Measurements from ENCODE around the gene PTGR2.

PTGR2 gene

DNA sequence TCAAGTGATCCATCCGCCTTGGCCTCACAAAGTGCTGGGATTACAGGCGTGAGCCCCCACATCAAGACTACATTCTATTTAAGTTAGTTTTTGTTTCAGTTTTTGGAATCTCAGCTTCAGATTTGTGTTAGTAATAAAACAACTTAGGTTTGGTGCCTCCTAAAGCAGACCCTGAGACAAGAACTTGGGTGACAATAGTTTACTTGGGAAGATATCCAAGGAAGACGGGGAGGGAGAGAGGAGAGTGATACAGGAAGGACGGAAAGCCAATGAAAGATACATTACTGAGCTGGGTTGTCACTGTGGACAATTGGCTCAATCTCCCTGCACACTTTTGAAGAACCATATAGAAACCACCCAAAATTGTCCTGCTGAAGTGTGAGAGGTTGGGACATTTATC, 22.6 kb upstream of the PTGR2 start:
- TF ChIP-seq TAF1 (IDR thresholded peaks at IDR 0.05; ENCODE audit: borderline replicate concordance, insufficient read depth, low read length) (no peak), FOXP2 (optimal IDR thresholded peaks at IDR 0.05; ENCODE audit: borderline replicate concordance, extremely low read depth, extremely low read length, insufficient read depth) (no peak), SIN3A (IDR thresholded peaks at IDR 0.05; ENCODE audit: borderline replicate concordance, insufficient read depth, low read length) (no peak), POLR2AphosphoS5 (IDR thresholded peaks at IDR 0.05; ENCODE audit: low read depth, low read length) (no peak)
- TF ChIP-seq, protein P1, sequence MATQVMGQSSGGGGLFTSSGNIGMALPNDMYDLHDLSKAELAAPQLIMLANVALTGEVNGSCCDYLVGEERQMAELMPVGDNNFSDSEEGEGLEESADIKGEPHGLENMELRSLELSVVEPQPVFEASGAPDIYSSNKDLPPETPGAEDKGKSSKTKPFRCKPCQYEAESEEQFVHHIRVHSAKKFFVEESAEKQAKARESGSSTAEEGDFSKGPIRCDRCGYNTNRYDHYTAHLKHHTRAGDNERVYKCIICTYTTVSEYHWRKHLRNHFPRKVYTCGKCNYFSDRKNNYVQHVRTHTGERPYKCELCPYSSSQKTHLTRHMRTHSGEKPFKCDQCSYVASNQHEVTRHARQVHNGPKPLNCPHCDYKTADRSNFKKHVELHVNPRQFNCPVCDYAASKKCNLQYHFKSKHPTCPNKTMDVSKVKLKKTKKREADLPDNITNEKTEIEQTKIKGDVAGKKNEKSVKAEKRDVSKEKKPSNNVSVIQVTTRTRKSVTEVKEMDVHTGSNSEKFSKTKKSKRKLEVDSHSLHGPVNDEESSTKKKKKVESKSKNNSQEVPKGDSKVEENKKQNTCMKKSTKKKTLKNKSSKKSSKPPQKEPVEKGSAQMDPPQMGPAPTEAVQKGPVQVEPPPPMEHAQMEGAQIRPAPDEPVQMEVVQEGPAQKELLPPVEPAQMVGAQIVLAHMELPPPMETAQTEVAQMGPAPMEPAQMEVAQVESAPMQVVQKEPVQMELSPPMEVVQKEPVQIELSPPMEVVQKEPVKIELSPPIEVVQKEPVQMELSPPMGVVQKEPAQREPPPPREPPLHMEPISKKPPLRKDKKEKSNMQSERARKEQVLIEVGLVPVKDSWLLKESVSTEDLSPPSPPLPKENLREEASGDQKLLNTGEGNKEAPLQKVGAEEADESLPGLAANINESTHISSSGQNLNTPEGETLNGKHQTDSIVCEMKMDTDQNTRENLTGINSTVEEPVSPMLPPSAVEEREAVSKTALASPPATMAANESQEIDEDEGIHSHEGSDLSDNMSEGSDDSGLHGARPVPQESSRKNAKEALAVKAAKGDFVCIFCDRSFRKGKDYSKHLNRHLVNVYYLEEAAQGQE (IDR thresholded peaks at IDR 0.05; ENCODE audit: insufficient read depth in 1 of 2, low read depth in 2 of 2, low read length in 2 of 2), result no peak

DNA sequence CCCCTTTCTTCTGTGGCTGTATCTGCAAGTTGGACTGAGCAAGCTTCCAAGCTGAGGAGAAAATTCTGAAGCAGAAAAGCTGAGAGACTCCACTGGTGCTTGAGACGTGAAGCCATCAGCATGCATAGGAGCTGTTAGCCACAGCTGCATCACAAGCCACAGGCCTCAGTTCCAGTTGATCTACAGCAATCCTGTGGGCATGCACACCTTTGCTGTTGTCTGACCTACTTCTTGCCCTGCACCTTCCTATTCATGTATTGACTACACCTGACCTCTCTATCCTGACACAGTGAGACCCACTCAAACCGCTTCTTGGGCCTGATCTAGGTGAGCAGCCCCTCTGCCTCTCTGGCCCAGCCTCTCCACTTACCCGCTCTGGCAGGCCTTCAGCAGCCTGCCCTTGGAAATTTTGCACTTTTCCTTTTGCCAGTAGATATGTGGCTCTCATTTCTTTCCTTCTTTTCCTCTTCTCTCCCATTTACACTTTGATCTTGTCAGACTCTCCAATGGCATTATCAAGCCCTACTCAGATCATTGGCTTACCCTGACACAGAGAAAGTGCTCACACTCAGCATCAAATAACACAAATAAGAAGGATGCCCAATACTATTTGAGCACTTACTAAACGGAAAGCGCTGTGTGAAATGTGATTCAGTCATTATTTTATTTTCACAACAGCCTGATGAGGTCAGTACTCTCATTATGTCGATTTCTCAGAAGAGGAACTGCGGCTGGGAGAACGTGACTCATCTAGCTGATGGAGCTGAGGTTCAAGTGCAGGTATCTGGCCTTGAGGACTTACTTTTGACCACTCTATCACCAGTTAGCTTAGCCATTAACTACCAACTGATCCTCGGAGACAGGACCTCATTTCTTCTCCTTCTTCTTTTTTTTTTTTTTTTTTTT, 21.9 kb upstream of the PTGR2 start:
- TF ChIP-seq TAF1 (IDR thresholded peaks at IDR 0.05; ENCODE audit: borderline replicate concordance, insufficient read depth, low read length) (no peak), FOXP2 (optimal IDR thresholded peaks at IDR 0.05; ENCODE audit: borderline replicate concordance, extremely low read depth, extremely low read length, insufficient read depth) (no peak), POLR2AphosphoS5 (IDR thresholded peaks at IDR 0.05; ENCODE audit: low read depth, low read length) (no peak), SIN3A (IDR thresholded peaks at IDR 0.05; ENCODE audit: borderline replicate concordance, insufficient read depth, low read length) (no peak)
- TF ChIP-seq, protein P1 (IDR thresholded peaks at IDR 0.05; ENCODE audit: insufficient read depth in 1 of 2, low read depth in 2 of 2, low read length in 2 of 2), result no peak

DNA sequence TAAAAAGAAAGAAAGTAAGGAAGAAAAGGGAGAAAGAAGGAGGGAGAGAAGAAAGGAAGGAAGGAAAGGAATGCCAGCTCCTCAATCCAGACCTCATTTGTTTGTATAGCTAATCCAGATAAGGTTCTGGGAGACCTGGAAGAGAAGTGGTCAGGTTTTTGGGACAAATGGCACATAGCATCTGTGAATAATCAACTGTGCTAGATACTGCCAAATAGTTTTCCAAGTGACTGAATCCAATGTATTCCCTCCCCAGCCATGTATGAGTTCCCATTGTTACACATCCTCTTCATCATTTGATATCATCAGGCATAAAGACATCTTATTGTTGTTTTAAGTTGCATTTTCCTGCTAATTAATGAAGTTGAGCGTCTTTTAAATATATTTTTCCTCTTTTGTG, 18.6 kb upstream of the PTGR2 start:
- TF ChIP-seq TAF1 (IDR thresholded peaks at IDR 0.05; ENCODE audit: borderline replicate concordance, insufficient read depth, low read length) (no peak), FOXP2 (optimal IDR thresholded peaks at IDR 0.05; ENCODE audit: borderline replicate concordance, extremely low read depth, extremely low read length, insufficient read depth) (no peak), SIN3A (IDR thresholded peaks at IDR 0.05; ENCODE audit: borderline replicate concordance, insufficient read depth, low read length) (no peak), POLR2AphosphoS5 (IDR thresholded peaks at IDR 0.05; ENCODE audit: low read depth, low read length) (no peak)
- TF ChIP-seq, protein P1 (IDR thresholded peaks at IDR 0.05; ENCODE audit: insufficient read depth in 1 of 2, low read depth in 2 of 2, low read length in 2 of 2), result no peak

DNA sequence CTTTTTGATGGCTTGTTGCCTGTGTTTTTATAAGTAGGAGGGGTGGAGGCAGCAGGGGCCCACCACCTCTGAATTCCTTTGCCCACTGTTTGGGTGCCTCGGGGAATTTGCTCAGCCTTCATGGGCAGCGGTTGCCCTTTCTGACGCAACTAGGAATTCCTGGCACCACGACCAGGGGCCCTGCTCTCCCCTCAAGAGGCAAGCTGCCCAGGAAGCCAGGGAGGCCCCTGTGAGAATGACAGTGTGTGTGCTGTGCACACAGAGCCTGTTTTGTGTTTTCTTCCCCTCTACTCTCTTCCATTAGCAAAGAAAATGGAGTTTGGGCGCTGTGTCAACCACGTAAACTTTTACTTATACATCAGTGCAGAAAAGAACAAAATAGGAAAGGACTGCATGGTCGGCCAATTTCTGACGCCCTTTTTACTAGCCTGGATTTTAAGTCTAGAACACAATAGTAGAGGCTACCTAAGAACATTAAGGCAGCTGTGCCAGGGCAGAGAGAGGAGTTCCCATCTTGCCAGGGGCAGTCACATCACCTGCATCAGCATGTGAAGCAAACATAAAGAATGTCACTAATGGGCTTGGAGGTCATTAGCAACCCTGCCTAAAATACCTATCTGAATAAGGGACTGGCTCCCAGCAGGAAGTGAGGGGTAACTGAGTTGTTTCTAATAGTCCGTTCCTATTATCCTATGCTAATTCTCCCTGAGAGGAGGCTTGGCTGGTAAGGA, 17.9 kb upstream of the PTGR2 start:
- TF ChIP-seq SIN3A (IDR thresholded peaks at IDR 0.05; ENCODE audit: borderline replicate concordance, insufficient read depth, low read length) (no peak), TAF1 (IDR thresholded peaks at IDR 0.05; ENCODE audit: borderline replicate concordance, insufficient read depth, low read length) (no peak), POLR2AphosphoS5 (IDR thresholded peaks at IDR 0.05; ENCODE audit: low read depth, low read length) (no peak), FOXP2 (optimal IDR thresholded peaks at IDR 0.05; ENCODE audit: borderline replicate concordance, extremely low read depth, extremely low read length, insufficient read depth) (no peak)
- TF ChIP-seq, protein P1 (IDR thresholded peaks at IDR 0.05; ENCODE audit: insufficient read depth in 1 of 2, low read depth in 2 of 2, low read length in 2 of 2), result no peak

Measured in PFSK-1 (cell line).